HG02870 (cell line): ENCODE results near the gene RNF13.
A peak's percentile ranks its signal among the peaks of the same experiment; 100 is the strongest.
"Not testable (repeated sequence)": the region's sequence is repeated elsewhere in the genome, so short reads cannot be mapped to it uniquely, and the experiment has no call there.

Experiments used
- ATAC-seq: cut with Tn5 transposase; IDR thresholded peaks from one replicate; pipeline ENCODE4 v1.9.1; 2021; ENCODE audit warnings: mild to moderate bottlenecking, moderate library complexity; ENCODE audit not compliant: unreplicated experiment

RNF13 gene

DNA sequence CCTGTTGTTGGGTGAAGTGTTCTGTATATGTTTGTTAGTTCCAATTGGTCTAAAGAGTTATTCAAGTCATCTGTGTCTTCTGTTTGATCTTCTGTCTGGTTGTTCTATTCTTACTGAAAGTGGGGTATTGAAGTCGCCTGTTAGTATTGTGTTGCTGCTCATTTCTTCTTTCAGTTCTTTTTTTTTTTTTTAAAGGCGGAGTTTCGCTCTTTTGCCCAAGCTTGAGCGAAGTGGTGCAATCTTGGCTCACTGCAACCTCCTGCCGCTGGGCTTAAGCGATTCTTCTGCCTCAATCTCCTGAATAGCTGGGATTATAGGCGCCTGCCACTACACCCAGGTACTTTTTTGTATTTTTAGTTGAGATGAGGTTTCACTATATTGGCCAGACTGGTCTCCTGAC, 134.2 kb downstream of the RNF13 start:
- no peak for ATAC-seq

DNA sequence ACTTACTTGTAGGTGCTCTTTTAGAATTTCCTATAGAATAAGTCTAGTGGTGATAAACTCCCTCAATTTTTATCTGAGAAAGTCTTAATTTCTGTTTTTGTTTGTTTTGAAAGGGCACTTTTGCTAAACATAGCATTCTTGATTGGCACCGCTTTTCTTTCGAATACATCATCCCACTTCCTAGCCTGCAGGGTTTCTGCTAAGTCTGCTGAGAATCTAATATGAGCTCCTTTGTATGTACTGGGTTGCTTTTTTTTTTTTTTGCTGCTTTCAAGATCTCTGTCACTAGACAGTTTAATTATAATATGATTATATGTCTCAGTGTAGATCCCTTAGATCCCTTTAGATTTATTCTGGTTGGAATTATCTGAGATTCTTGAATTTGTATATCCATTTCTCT, 136.2 kb downstream of the RNF13 start:
- no peak for ATAC-seq

DNA sequence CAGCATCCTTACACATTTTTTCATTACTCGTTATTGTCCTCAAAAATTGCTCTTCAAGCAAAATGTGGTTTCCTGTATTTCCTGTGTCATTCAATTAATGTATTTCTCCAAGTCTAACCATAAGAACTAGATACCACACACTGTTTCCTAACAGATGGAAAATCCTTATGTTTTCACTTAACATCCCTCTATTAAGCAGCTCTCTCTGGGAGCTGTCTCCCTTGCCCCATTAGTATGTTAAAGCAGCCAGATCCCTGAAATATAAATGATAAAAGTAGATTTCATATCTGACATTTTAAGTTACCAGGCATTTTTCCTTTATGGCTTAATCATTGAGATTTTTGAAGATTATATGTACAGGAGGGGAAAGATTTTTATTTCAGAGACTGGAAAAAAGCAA, 141.8 kb downstream of the RNF13 start:
- no peak for ATAC-seq

DNA sequence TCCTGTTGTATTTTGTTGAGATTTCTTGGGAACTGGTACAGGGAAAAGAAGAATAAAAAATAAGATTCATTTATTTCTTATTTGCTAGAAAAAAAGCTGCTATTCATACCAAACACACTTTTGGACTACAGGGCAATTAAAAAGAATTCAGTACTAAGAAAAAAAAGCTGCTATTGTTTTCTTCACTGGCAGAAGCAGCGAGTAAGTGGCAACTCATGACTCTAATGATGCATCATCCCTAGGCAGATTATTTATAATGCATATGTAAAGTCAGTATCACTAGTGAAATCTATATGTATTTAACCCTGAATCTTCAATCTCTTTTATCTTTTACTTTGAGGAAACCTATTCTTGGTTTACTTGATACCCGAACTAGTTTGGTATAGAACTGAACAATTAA, 142.4 kb downstream of the RNF13 start:
- ATAC-seq, result no peak

DNA sequence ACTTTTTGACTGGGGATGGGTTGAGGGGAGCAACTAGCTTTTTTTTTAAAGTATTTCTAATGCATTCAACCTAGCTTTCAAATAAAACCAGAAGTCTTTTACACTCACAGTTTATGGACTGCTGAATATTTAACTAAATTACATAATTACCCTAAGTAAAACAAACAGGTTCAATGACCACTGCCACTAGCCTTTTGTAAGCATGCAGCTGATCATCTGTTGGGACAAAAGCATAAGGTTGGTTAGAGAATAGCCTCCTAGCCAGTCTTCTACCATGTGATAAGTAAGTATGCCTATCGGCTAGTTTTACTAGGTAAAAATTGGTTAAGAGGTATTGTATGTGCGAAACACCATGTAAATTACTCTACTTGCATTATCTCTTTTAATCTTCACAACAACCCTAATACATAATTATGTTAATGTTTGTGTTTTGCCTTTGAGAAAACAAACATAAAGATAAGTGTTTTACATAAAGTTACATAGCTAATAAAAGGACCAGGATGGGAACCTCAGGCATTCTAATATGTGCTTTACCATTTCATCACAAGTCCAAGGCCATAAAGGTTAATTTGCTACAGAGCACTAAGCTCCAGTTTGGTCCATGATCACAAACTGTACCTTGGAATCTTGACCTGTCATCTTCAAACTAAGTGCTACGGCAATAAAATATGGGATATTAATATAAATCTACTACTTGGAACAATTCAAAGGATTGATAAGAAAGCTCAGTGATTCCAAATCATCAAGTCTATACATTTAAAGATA, 144.5 kb downstream of the RNF13 start:
- ATAC-seq, result no peak

DNA sequence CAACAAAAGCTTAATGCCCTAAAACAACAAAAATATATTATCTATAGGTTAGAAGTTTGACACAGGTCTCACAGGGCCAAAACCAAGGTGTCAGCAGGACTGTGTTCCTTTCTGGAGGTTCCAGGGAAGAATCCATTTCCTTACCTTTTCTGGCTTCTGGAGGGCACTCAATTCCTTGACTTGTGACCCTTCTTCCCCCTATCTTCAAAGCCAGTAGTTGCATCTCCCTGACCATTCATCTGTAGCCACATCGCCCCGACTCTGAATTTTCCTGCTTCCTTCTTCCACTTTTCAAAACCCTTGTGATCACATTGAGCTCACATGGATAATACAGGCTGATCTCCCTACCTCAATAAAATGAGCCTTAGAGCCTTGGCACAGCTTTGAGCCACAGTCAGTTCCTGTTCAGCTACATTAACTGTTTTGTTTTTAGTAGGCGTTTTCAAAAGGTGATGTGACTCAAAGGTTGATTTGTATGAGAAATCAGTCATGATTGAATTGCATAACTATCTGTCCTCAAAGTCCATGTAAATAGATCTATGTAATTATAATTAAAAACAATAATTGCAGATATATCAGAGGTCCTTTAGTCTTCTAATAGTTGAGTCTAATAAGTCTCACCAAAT, 145.3 kb downstream of the RNF13 start:
- no peak for ATAC-seq

DNA sequence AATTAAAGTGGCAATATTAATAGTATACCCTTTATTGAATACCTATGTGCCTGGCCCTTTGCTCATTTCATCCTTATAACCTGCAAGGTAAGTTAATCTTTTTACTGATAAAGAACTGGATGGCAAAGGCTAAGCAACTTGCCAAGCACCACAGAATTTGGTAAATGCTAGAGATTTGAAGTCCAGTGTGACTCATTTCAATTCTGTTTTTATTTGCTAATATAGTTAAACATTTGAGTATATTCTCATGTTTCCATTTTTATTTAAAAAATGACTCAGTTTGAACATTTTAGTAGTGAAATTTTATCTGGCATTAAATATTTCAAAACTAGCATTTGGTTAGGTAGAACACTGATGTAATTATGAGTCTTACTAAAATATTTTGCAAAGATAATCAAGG, 146.4 kb downstream of the RNF13 start:
- no peak for ATAC-seq

DNA sequence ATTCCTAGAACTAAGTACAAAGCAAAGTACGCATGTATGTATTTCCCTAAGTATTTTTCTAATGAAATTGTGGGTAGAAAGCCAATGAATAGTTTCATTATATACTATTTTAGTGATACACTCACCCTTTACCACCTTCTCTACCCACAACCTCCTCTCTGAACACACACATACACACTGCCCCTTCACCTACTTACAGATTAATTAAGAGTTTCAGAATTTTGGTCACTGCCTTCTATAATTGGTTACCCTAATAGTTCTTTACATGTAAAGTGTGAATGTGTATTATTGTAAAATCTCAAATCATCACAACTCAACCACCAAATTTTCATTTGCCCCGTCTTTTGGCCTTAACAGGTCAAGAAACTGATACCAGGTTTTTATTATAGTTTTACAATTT, 150.5 kb downstream of the RNF13 start:
- no peak for ATAC-seq

DNA sequence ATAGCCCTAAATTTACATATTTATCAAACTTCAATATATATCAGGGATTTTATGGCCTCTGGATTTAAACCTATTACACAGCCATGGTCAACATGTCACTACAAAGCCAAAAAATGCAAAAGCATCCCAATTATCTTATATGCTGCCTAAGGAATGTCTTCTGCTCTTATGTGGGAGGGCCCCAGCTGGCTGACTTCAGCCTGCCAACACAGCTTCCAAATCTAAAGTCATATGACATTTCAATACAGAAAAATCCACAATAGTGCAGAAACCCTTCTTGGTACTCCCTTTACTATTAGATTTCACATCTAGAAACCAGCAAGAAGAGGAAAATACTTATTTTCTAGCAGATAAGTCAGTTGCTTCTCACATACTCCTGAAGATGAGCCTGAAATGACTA, 151.3 kb downstream of the RNF13 start:
- no peak for ATAC-seq

DNA sequence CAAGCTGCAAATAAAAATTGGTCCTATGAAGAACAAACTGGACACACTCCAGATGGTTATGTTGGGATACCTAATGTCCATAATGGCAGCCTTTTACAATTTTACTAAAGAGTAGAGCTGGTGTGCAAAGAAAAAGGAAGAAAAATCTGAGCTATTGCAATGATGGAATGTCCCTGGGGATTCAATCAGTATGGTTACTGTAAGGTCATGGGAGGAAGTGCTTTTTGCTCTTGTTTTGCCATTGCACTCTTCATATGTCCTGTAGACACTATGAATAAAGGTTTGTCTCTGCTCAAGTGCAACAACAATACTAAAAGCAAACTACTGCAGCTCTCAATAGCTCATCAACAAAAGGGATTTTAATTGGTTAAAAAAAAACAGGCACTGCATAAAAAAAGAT, 152.3 kb downstream of the RNF13 start:
- ATAC-seq, result no peak

DNA sequence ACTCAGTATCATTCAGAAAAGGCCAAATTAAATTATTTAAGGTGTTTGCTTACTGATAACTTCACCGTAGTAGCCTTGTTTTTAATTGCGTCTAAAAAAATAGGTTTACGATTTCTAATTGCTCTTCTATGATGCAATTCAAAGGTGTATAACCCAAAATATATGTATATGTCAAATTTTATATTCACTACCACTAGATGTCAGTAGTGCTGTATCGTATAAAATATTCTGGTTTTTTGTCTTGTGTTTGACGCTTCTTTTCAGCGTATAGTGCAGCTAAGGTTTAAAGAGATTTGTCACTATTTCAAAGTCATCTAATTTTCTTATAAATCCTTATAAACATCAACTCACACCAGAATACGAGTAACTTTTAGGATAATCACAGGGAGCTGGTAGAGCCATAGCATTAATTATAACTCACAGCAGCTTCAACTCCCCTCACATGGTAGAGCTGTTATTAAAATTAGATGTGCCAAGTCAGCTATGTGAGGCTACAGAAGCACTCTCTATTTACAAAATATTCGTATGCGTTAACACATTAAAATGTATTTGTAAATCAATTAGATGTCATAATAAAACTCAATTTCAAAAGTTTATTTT, 154.2 kb downstream of the RNF13 start:
- ATAC-seq, result no peak

DNA sequence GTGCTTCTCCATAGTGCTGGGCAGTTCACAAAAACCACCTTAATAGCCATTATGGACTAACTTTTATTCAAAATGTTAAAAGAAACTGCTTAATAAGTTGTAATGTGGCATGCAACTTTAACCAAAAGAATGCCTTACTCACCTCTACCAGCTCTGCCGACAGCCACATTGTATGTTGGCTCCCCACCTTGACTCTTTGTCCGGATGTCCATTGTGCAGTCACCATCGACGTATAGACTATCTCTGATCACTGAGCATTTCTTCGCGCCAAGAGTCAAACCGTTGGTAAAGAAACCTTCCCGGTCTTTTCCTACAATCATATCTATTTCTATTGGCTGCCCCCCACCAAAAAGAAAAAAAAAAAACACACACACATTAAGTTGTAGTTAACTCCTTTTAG, 155.2 kb downstream of the RNF13 start:
- ATAC-seq, result no peak

DNA sequence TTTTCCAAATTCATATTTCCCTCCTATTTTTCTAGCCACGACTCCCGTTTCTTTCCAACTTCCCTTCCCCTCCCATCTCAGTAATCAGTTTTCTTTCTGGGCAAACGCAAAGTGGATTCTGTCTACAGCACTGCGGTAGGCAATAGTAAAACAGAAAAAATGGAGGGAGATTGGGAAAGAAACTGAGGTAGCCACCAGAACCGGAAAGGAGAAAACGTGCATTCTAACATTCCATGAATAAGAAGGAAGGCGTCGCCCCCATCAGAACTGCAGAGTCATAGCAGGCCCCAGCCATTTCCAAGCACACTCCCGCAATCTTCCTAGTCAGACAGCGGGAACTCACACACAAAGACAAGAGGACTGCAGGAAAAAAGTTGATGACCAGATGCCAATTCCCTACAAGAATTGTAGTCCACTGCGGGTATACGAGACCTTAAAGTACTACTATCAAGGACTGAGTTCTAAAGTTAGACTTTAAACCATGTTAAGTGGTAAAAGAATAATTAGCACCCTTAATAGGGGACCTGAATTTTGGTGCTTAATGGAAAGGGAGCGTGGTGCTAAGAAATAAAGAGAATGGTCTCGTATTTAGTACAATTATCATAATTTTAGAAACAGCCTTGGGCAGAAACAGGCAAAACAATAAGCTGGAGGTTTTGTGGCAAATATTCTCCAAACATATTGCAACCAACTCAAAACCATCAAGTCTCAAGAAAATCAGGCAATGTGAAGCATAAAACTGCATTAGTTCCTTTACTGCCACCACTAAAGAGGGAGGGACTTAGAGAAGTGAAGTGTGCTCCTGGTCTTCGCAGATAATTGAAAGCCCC, 156.3 kb downstream of the RNF13 start:
- no peak for ATAC-seq

DNA sequence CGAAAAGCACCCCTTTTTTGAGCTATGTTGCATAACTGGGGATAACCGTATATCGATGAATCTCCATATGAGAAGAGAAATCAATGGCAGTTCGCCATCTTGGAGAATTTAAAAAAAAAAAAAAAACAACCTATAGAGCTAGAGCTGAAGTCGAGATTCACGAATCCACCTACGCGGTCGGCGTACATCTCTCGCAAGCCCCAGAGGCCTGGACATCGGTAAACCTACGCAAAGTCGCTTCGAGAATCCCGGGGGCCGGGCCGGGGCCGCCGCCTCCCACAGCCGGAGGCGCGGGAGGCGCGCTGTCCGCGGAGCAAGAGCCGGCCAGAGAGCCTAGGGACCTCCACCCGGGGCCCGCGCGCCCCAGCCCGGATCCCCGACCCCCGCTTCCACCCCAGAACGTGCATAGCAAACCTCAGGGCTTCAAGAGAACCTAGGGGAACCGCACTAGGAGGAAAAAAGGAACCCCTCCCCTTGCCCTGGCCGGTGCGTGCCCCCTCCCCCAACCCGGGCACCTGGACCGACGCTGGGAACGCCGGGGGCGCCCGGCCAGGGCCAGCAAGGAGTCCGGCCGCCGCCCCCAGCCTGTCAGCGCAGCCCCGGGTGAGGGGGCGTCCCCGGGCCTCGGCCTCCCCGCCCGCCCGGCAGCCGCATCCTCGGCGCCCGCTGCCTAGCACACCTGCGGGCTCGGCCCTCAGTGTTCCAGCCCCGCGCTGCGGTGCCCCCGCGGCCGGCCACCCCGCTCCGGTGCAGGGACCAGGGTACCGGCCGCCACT, 157.1 kb downstream of the RNF13 start:
- ATAC-seq, result peak; percentile 69

DNA sequence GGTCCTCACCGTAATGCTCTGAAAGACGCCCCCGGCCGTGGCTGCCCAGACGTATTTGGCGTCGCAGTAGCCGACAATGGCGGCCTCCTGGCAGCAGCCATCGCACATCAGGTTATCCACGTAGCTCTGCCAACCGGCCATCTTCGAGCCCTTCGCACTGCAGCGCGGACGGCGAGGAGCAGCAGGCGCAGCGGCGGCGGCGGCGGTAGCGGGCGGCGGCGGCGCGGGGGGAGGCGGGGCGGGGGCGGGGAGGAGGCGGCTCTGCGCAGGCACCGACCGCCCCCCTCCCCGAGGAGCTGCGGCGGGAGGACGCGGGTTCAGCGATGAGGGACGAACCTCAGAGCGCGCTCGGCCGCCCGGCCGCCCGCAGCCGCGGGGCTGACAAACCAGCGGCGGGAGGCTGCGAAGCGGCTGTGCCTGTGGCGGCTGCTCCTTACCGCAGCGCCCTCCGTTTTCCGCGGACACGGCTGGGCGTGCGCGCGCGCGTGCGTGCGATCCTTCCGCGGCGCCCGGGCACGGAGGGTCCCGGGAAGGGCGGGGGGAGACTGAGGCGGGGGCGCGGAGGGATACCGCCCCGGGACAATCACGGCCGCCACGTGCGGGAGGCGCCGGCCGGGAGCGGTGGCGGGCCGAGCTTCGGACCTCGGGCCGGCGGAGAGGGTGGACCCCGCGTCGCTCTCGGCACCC, 157.8 kb downstream of the RNF13 start, which contains the start of gene PFN2:
Gene PFN2 (minus strand): TSS at position 180 of the 687 bp plus-strand sequence. CDS start 39 bp downstream, at position 141.
- ATAC-seq, result peak; percentile 33

DNA sequence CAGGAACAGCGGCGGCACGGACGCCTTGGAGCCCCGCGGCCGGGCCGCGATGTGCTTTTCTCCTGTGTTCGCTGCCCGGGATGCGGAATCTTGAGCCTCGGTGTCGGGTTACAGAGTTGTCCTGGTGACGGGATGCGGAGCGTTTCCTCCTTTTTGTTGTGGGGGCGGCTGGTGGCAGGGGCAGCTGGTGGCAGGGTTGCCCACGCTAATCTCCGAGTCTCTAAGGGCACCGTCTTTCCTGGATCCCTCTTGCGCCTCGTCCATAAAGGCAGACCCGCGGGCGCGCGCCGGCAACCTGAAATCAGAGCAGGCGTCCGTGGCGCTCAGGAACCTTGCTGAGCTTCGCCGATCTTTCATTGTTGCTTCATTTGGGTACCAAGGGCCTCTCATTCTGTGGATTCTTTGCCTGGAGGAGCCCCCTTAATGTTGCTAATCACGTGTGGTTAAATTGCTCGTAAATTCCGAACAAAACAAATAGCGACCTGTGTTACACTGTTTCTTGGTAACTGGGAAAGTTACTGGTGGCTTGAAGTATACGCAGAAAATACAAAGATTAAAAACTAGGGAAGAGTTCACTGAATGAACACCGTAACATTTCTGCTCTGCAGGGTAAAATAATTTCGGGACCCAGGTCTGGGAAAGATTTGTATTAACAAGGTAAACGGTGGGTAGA, 158.5 kb downstream of the RNF13 start:
- ATAC-seq, result peak; percentile 15

DNA sequence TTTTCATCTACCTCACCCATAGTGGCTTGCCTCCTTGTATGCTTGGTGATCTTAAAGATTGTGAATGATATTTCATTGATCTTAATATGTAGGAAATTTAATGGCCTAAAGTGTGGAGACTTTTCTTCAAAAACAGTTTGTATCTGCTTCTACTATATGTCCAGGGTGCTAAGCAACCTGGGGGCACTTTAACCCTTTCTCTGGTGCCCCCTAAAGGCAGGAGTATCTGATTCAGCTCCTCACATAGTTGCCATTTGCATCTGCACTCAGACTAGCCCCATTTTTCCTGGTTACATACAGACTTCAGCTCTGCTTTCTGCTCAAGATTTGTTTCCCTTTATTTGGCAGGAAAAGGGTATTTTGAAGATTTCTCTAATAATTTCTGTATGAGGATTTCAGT, 162.9 kb downstream of the RNF13 start:
- no peak for ATAC-seq

DNA sequence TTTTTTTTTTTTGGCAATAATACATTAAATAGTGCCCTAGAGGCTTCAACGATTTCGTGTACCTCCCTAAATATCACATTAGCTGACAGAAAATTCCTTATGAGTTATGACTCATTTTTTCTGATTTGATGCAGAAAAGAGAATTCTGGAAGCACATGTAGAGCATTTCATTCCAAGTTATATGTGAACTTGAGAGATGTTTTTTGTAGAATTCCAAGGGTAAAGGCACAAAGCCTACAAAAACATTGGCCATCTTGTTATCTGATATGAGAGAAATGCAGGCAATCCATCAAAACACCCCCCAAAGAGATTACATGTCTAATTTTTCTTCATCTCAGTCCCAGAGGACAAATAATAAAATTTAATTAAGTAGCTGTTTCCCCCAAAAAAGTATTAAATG, 164.4 kb downstream of the RNF13 start:
- ATAC-seq, result no peak

DNA sequence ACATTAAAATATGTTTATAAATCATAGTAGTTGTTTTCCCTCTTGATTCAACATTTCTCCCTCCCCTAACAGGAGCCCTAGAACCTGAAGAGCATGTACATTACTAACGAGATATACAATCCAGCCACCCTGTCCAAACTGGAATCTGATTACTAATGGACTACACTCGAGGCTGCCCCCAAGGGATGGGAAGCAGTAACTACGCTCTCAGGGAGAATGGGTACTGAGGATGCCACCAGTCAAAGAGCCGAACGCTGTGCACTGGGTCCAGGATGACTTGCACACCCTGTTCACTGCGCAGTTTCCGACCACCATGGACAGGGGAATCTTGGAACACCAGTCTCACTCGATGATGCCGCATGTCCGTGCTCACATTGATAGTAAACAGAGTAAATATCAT, 169.0 kb downstream of the RNF13 start:
- ATAC-seq, result not testable (repeated sequence)
